OCI-LY1 (cell line): ENCODE data around the gene C1QTNF1.

Source experiments
- H2AFZ ChIP-seq: fragments of 200-600 bp; sonication (generic), shearing (Covaris generic); 2 replicates; pipeline ENCODE4 v1.6.0; 2014; ENCODE audit warnings: antibody characterized with exemption, mild to moderate bottlenecking, low read length
- H3F3A ChIP-seq: fragments of 200-600 bp; sonication (generic), shearing (Covaris generic); 2 replicates; pipeline ENCODE4 v1.6.0; 2014; ENCODE audit warnings: mild to moderate bottlenecking, antibody characterized with exemption, low read length, moderate library complexity; ENCODE audit not compliant: insufficient read depth
- H3K27ac ChIP-seq: fragments of 200-600 bp; sonication (generic); 2 replicates; pipeline ENCODE4 v1.5.1; 2014; ENCODE audit warnings: low read length, mixed run types, mild to moderate bottlenecking, low read depth; ENCODE audit not compliant: poor library complexity, severe bottlenecking
- H3K27me3 ChIP-seq: fragments of 200-600 bp; sonication (generic); 2 replicates; pipeline ENCODE4 v1.6.0; 2014; ENCODE audit warnings: antibody characterized with exemption, mild to moderate bottlenecking, low read length, moderate library complexity; ENCODE audit not compliant: insufficient read depth
- H3K36me3 ChIP-seq: fragments of 200-600 bp; sonication (generic); 2 replicates; pipeline ENCODE4 v1.6.1; 2014; ENCODE audit warnings: mild to moderate bottlenecking, antibody characterized with exemption, low read length, moderate library complexity, mixed read lengths; ENCODE audit not compliant: insufficient read depth
- H3K4me1 ChIP-seq: fragments of 200-600 bp; sonication (generic); 2 replicates; pipeline ENCODE4 v1.5.1; 2014; ENCODE audit warnings: mild to moderate bottlenecking, low read length, moderate library complexity; ENCODE audit not compliant: insufficient read depth, severe bottlenecking
- H3K4me2 ChIP-seq: fragments of 200-600 bp; sonication (generic), shearing (Covaris generic); 2 replicates; pipeline ENCODE4 v1.6.1; 2014; ENCODE audit warnings: low read length
- H3K4me3 ChIP-seq: fragments of 200-600 bp; sonication (generic); 2 replicates; pipeline ENCODE4 v1.5.1; 2014; ENCODE audit warnings: low read length, low read depth, mild to moderate bottlenecking, mixed read lengths; ENCODE audit not compliant: poor library complexity, severe bottlenecking
- H3K79me2 ChIP-seq: fragments of 200-600 bp; shearing (Covaris generic); 2 replicates; pipeline ENCODE4 v1.6.1; 2016; ENCODE audit warnings: mixed run types, low read length, mixed read lengths; ENCODE audit not compliant: insufficient read depth
- H3K9ac ChIP-seq: fragments of 200-600 bp; sonication (generic), shearing (Covaris generic); 2 replicates; pipeline ENCODE4 v1.6.1; 2014; ENCODE audit warnings: mild to moderate bottlenecking, low read length, mixed read lengths
- H3K9me2 ChIP-seq: fragments of 200-600 bp; sonication (generic), shearing (Covaris generic); 2 replicates; pipeline ENCODE4 v1.6.1; 2014; ENCODE audit warnings: low read depth, mild to moderate bottlenecking, low read length, mixed read lengths
- H3K9me3 ChIP-seq: fragments of 200-600 bp; shearing (Covaris generic); 2 replicates; pipeline ENCODE4 v1.6.1; 2014; ENCODE audit warnings: low read length, mixed read lengths
- H4K20me1 ChIP-seq: fragments of 200-600 bp; sonication (generic), shearing (Covaris generic); 2 replicates; pipeline ENCODE4 v1.6.0; 2016; ENCODE audit warnings: mild to moderate bottlenecking, low read length; ENCODE audit not compliant: insufficient read depth
- EZH2 ChIP-seq: fragments of 200-600 bp; sonication (generic), shearing (Covaris generic); IDR thresholded peaks from 2 replicates; pipeline ENCODE4 v1.8.0; 2017; ENCODE audit warnings: borderline replicate concordance, mixed run types, mild to moderate bottlenecking, antibody characterized with exemption, low read length, moderate library complexity, mixed read lengths
- TF ChIP-seq, protein P1 (sequence below): fragments of 200-600 bp; sonication (generic), shearing (Covaris generic); IDR thresholded peaks from 2 replicates; pipeline ENCODE4 v1.5.1; 2017; ENCODE audit warnings: mild to moderate bottlenecking, antibody characterized with exemption, low read length, moderate library complexity, mixed read lengths

C1QTNF1 gene

DNA sequence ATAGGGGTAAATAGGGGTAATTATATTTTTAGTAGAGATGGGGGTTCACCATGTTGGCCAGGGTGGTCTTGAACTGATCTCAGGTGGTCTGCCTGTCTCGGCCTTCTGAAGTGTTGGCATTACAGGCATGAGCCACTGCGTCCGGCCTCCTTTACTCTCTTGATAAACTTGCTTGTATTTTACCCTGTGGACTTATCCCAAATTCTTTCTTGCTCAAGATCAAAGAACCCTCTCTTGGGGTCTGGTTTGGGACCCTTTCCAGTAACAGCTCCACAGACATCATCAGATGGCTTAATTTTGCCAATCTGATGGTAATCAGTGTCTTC, 5.6 kb upstream of the C1QTNF1 start:
- Histone ChIP-seq H3K4me2 (no peak overlapping the region), H3K27ac (no peak overlapping the region), H3K9me3 (peaks cover 19% of the 10 kb centered on the region; the same call in 1 of the 2 replicates), H3K9ac (no peak overlapping the region), H3K36me3 (no peaks in the 10 kb centered on the region), H3K4me3 (no peak overlapping the region), H3K27me3 (peaks cover 4% of the 10 kb centered on the region; the same call in 1 of the 2 replicates), H3K79me2 (no peaks in the 10 kb centered on the region), H3K9me2 (no peaks in the 10 kb centered on the region), H3K4me1 (no peaks in the 10 kb centered on the region), H3F3A (no peaks in the 10 kb centered on the region), H4K20me1 (no peaks in the 10 kb centered on the region), H2AFZ (no peak overlapping the region)
- TF ChIP-seq EZH2, result no peak
- TF ChIP-seq, protein P1, sequence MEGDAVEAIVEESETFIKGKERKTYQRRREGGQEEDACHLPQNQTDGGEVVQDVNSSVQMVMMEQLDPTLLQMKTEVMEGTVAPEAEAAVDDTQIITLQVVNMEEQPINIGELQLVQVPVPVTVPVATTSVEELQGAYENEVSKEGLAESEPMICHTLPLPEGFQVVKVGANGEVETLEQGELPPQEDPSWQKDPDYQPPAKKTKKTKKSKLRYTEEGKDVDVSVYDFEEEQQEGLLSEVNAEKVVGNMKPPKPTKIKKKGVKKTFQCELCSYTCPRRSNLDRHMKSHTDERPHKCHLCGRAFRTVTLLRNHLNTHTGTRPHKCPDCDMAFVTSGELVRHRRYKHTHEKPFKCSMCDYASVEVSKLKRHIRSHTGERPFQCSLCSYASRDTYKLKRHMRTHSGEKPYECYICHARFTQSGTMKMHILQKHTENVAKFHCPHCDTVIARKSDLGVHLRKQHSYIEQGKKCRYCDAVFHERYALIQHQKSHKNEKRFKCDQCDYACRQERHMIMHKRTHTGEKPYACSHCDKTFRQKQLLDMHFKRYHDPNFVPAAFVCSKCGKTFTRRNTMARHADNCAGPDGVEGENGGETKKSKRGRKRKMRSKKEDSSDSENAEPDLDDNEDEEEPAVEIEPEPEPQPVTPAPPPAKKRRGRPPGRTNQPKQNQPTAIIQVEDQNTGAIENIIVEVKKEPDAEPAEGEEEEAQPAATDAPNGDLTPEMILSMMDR, result no peak

DNA sequence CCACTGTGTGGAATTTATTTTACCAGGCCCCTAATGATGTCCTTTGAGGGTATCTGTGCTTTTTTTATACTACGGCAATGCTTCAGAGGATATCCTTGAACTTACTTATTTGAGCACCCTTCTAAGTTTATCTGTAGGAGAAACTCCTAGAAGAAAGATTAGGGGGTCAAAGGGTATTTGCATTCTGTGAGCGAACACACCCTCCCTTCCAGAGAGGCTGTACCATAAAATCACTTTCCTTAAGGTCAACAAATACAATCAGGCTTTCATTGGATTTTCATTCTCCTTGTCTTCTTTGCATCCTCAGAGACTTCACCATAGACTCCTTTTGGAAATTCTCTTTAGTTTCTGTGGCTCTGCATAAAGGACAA, 4.7 kb upstream of the C1QTNF1 start:
- no peaks in the 10 kb centered on the region for H4K20me1 ChIP-seq
- TF ChIP-seq EZH2, result no peak
- TF ChIP-seq, protein P1, result no peak
- no peak overlapping the region for H3K9ac ChIP-seq
- H3K4me3 ChIP-seq, result no peak overlapping the region
- H3K9me2 ChIP-seq, result no peaks in the 10 kb centered on the region
- H3K79me2 ChIP-seq, result no peaks in the 10 kb centered on the region
- H2AFZ ChIP-seq, result no peak overlapping the region
- H3K9me3 ChIP-seq, result peaks cover 10% of the 10 kb centered on the region; the same call in 1 of the 2 replicates
- no peaks in the 10 kb centered on the region for H3K4me1 ChIP-seq
- H3K4me2 ChIP-seq, result no peak overlapping the region
- H3K27ac ChIP-seq, result no peak overlapping the region
- H3F3A ChIP-seq, result no peaks in the 10 kb centered on the region
- H3K36me3 ChIP-seq, result no peaks in the 10 kb centered on the region
- H3K27me3 ChIP-seq, result peaks cover 4% of the 10 kb centered on the region; the same call in 1 of the 2 replicates

DNA sequence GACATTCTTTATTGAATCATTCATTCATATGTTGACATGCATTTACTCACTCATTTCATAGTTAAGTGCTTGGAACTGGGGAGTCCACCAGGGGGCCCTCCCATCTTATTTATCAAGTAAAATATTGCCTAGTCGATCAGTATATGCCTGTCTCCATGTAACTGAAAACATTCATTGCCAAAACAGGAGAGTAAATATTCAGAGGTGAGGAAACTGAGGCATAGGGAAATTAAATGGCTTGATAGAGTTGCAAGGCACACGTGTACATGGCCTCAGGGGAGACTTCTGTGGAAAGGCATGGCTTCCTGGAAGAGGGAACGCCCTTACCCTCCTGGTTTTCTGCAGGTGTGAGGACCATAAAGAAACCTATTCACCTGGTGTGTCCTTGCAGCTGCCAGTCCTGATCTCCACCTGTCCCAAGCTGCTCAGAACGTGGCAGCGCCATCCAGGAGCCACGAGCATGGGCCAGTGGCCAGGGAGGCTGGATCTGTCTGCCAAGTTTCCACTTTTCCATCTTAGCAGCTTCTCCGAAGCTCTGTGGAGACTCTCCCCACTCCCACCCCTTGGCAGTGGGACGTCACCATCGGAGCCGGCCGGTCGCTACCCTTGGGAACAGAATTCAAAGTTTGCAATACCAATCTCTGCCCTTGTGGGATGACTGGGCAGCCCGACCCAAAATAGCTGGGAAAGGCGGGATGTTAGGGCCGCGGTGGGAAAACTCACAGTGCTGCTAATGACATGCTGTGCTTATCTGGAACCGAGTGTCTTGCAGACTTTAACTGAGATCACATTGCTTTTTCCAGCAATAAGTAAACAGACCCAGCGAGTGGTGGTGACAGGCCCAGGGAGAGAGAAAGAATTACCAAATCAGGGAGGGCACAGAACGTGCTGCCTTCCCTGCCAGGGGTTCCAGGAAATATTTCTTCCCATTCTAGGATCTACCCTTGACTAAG, 4.1 kb upstream of the C1QTNF1 start:
- Histone ChIP-seq H4K20me1 (no peaks in the 10 kb centered on the region), H3K4me3 (no peak overlapping the region), H3K9me3 (peaks cover 9% of the 10 kb centered on the region; the same call in 1 of the 2 replicates), H3K4me2 (no peak overlapping the region), H3K27ac (no peak overlapping the region), H3K79me2 (no peaks in the 10 kb centered on the region), H3K9me2 (no peaks in the 10 kb centered on the region), H3K4me1 (no peaks in the 10 kb centered on the region), H3F3A (no peaks in the 10 kb centered on the region), H3K27me3 (peaks cover 4% of the 10 kb centered on the region; the same call in 1 of the 2 replicates), H3K9ac (no peak overlapping the region), H2AFZ (no peak overlapping the region), H3K36me3 (no peaks in the 10 kb centered on the region)
- no peak for TF ChIP-seq EZH2
- TF ChIP-seq, protein P1, result peak; percentile 63
